Activated CD4-positive, alpha-beta T cell treated with anti-CD3 and anti-CD28 coated beads, Interleukin-2, amount 10 ng/mL, durations not matched to agents 7 days and 5 days (primary cell): ENCODE results near the gene PKD2L1. TPM values are rescaled to one million over a fixed set of nuclear protein-coding genes. Genes with fewer than 3 reads are reported as not detected.

ENCODE experiments used
- CTCF ChIA-PET: fragments of 350-600 bp; sonication (Branson Sonifier 250); formaldehyde crosslinking; loops from one replicate; lab custom pipeline; 2021; ENCODE audit warnings: antibody characterized with exemption; lab: Charles Lee
- POLR2A ChIA-PET: fragments of 350-600 bp; sonication (Branson Sonifier 250); formaldehyde crosslinking; loops from one replicate; lab custom pipeline; 2021; ENCODE audit warnings: antibody characterized with exemption; lab: Charles Lee
- DNase-seq: peaks from one replicate; pipeline ENCODE4 v3.0.0-alpha.2; 2020
- H3K27ac Mint-ChIP-seq: one replicate; pipeline ENCODE4 v1.8.0; 2021; ENCODE audit warnings: mild to moderate bottlenecking, moderate library complexity, mixed read lengths
- H3K27me3 Mint-ChIP-seq: one replicate; pipeline ENCODE4 v1.8.0; 2021; ENCODE audit warnings: mixed read lengths
- H3K36me3 Mint-ChIP-seq: one replicate; pipeline ENCODE4 v1.8.0; 2021; ENCODE audit warnings: low read depth, mixed read lengths
- H3K4me1 Mint-ChIP-seq: one replicate; pipeline ENCODE4 v1.8.0; 2021; ENCODE audit warnings: mixed read lengths
- H3K4me3 Mint-ChIP-seq: one replicate; pipeline ENCODE4 v1.8.0; 2021; ENCODE audit warnings: mild to moderate bottlenecking, moderate library complexity, mixed read lengths
- H3K9me3 Mint-ChIP-seq: one replicate; pipeline ENCODE4 v1.8.0; 2021; ENCODE audit warnings: mixed read lengths
- total RNA-seq, 2 experiments: library from RNA; stranded (reverse); gene quantifications; one replicate each; pipeline ENCODE4 v1.2.3, GENCODE V29; 2021

PKD2L1 gene
- total RNA-seq, 2 experiments from 2014 or later = not detected

GRCh38 chr10:100248820-100249219 is 81.2 kb downstream of the PKD2L1 start:
- DNase-seq = no peak
- no peaks in the 10 kb centered on the region for H3K4me1 Mint-ChIP-seq
- peaks cover 45% of the 10 kb centered on the region for H3K36me3 Mint-ChIP-seq
- ChIA-PET CTCF (interaction anchor here (0.6 to 1.6 kb wide), 4 partner anchors 12 to 33 kb away, joined by 3 read pairs; no protein-coding TSS in a partner anchor), POLR2A (no interaction called here)
- no peak overlapping the region for H3K27ac Mint-ChIP-seq
- no peaks in the 10 kb centered on the region for H3K9me3 Mint-ChIP-seq
- no peak overlapping the region for H3K4me3 Mint-ChIP-seq
- H3K27me3 Mint-ChIP-seq = no peaks in the 10 kb centered on the region

GRCh38 chr10:100245484-100246220 is 84.4 kb downstream of the PKD2L1 start:
- ChIA-PET CTCF (no interaction called here), POLR2A (no interaction called here)
- H3K27ac Mint-ChIP-seq = no peak overlapping the region
- no peaks in the 10 kb centered on the region for H3K27me3 Mint-ChIP-seq
- no peak overlapping the region for H3K4me3 Mint-ChIP-seq
- no peaks in the 10 kb centered on the region for H3K4me1 Mint-ChIP-seq
- DNase-seq = no peak
- H3K9me3 Mint-ChIP-seq = no peaks in the 10 kb centered on the region
- peaks cover 46% of the 10 kb centered on the region for H3K36me3 Mint-ChIP-seq

GRCh38 chr10:100239851-100240250 is 90.2 kb downstream of the PKD2L1 start:
- no peak for DNase-seq
- H3K27ac Mint-ChIP-seq = no peak overlapping the region
- CTCF ChIA-PET = interaction anchor here (0.5 to 1.5 kb wide), 2 partner anchors 9 to 497 kb away, joined by 3 to 4 read pairs; no protein-coding TSS in a partner anchor
- no peaks in the 10 kb centered on the region for H3K27me3 Mint-ChIP-seq
- no peaks in the 10 kb centered on the region for H3K4me1 Mint-ChIP-seq
- POLR2A ChIA-PET = no interaction called here
- no peak overlapping the region for H3K4me3 Mint-ChIP-seq
- H3K36me3 Mint-ChIP-seq = peaks cover 43% of the 10 kb centered on the region
- H3K9me3 Mint-ChIP-seq = no peaks in the 10 kb centered on the region

GRCh38 chr10:100238429-100238828 is 91.6 kb downstream of the PKD2L1 start:
- Mint-ChIP-seq H3K27me3 (no peaks in the 10 kb centered on the region), H3K9me3 (no peaks in the 10 kb centered on the region), H3K36me3 (peaks cover 48% of the 10 kb centered on the region), H3K4me1 (no peaks in the 10 kb centered on the region), H3K27ac (no peak overlapping the region), H3K4me3 (no peak overlapping the region)
- no peak for DNase-seq
- ChIA-PET CTCF (interaction anchor here (1.3 to 1.4 kb wide), 4 partner anchors 12 to 25 kb away, joined by 3 to 4 read pairs (median 4); no protein-coding TSS in a partner anchor), POLR2A (interaction anchor here (0.7 kb wide), 1 partner anchor 14 kb away, joined by 3 read pairs; no protein-coding TSS in a partner anchor)

Other genes starting within 250 kb of the PKD2L1 start
- not detected for gene CPN1, start 248.4 kb downstream of the PKD2L1 start, total RNA-seq
- gene ERLIN1, start 144.2 kb downstream of the PKD2L1 start, total RNA-seq = 10 to 100 TPM; 14.1 to 18.7 TPM
- gene CHUK, start 100.6 kb downstream of the PKD2L1 start, total RNA-seq = 10 to 100 TPM; 24.1 to 24.6 TPM
- 10 to 100 TPM; 37.3 to 38.4 TPM for gene CWF19L1, start 62.6 kb downstream of the PKD2L1 start, total RNA-seq
- gene BLOC1S2, start 43.5 kb downstream of the PKD2L1 start, total RNA-seq = 10 to 100 TPM; 42.1 to 46.9 TPM
- gene SCD, start 17.0 kb upstream of the PKD2L1 start, total RNA-seq = 100 to 1,000 TPM; 117 to 129 TPM
- under 1 TPM; 0.10 to 0.40 TPM for gene WNT8B, start 132.8 kb upstream of the PKD2L1 start, total RNA-seq
- 100 to 1,000 TPM; 202 to 208 TPM for gene SEC31B, start 189.6 kb upstream of the PKD2L1 start, total RNA-seq
- gene NDUFB8, start 199.6 kb upstream of the PKD2L1 start, total RNA-seq = 100 to 1,000 TPM; 241 to 267 TPM
- gene HIF1AN, start 205.7 kb upstream of the PKD2L1 start, total RNA-seq = 10 to 100 TPM; 54.9 to 59.3 TPM